Stimulated activated naive CD8-positive, alpha-beta T cell treated with anti-CD3 and anti-CD28 coated beads, Interleukin-15, amount 100 ng/mL, for 72 hours (primary cell): ENCODE measurements around the gene TMEM131L.
"Not testable (repeated sequence)": the region's sequence is repeated elsewhere in the genome, so short reads cannot be mapped to it uniquely, and the experiment has no call there.

Experiments used
- ATAC-seq: fragments of 150-1000 bp; cut with Tn5 transposase; 2 replicates; pipeline ENCODE4 v1.10.0; 2021; ENCODE audit warnings: mild to moderate bottlenecking, moderate library complexity
- DNase-seq, 2 donors: peaks; one replicate each; pipeline ENCODE4 v3.0.0; 2021 to 2022
- H3K27ac Mint-ChIP-seq, 2 donors: one replicate each; pipeline ENCODE4 v1.8.0; 2022; ENCODE audit warnings: mild to moderate bottlenecking in 2 of 2, mixed read lengths in 2 of 2, moderate library complexity in 2 of 2
- H3K27me3 Mint-ChIP-seq: one replicate; pipeline ENCODE4 v1.8.0; 2022; ENCODE audit warnings: mixed read lengths
- H3K4me1 Mint-ChIP-seq: one replicate; pipeline ENCODE4 v1.8.0; 2022; ENCODE audit warnings: mild to moderate bottlenecking, mixed read lengths
- H3K4me3 Mint-ChIP-seq, 2 donors: one replicate each; pipeline ENCODE4 v1.8.0; 2022; ENCODE audit warnings: mild to moderate bottlenecking in 2 of 2, mixed read lengths in 2 of 2, moderate library complexity in 1 of 2
- H3K9me3 Mint-ChIP-seq, 2 donors: one replicate each; pipeline ENCODE4 v1.8.0; 2022; ENCODE audit warnings: mixed read lengths in 2 of 2

The TMEM131L gene

GRCh38 chr4:153543351-153543750 lies 77.2 kb downstream of the TMEM131L start:
- no peak overlapping the region for H3K27ac Mint-ChIP-seq
- no peaks in the 10 kb centered on the region for H3K27me3 Mint-ChIP-seq
- H3K4me3 Mint-ChIP-seq = no peak overlapping the region
- ATAC-seq (no peak), DNase-seq (no peak)
- peaks cover 78% of the 10 kb centered on the region for H3K4me1 Mint-ChIP-seq
- no peaks in the 10 kb centered on the region for H3K9me3 Mint-ChIP-seq

- Mint-ChIP-seq H3K4me3 (no peak overlapping the region), H3K4me1 (peaks cover 70% of the 10 kb centered on the region), H3K9me3 (no peaks in the 10 kb centered on the region), H3K27me3 (no peaks in the 10 kb centered on the region), H3K27ac (no peak overlapping the region)
- DNase-seq (no peak), ATAC-seq (no peak)
Measured at GRCh38 chr4:153545822-153546221, 79.7 kb downstream of the TMEM131L start.

GRCh38 chr4:153546280-153546679 lies 80.1 kb downstream of the TMEM131L start:
- Mint-ChIP-seq H3K27ac (no peak overlapping the region), H3K4me1 (peaks cover 65% of the 10 kb centered on the region), H3K9me3 (no peaks in the 10 kb centered on the region), H3K27me3 (no peaks in the 10 kb centered on the region), H3K4me3 (no peak overlapping the region)
- ATAC-seq = no peak
- DNase-seq = no peak

GRCh38 chr4:153547520-153547919 lies 81.4 kb downstream of the TMEM131L start:
- no peak for ATAC-seq
- Mint-ChIP-seq H3K27me3 (no peaks in the 10 kb centered on the region), H3K27ac (no peak overlapping the region), H3K4me3 (no peak overlapping the region), H3K4me1 (peaks cover 53% of the 10 kb centered on the region), H3K9me3 (no peaks in the 10 kb centered on the region)
- DNase-seq = no peak

- H3K9me3 Mint-ChIP-seq, H3K4me3 Mint-ChIP-seq, ATAC-seq, H3K27me3 Mint-ChIP-seq, DNase-seq, H3K27ac Mint-ChIP-seq: not testable (repeated sequence)
- peaks cover 53% of the 10 kb centered on the region for H3K4me1 Mint-ChIP-seq
Measured at GRCh38 chr4:153548907-153549306, 82.7 kb downstream of the TMEM131L start.

GRCh38 chr4:153549405-153549804 lies 83.2 kb downstream of the TMEM131L start:
- no peak for DNase-seq
- peak; percentile 87 for ATAC-seq
- H3K4me3 Mint-ChIP-seq = no peak overlapping the region
- H3K27ac Mint-ChIP-seq = peak overlapping the region in 1 of 2 donors; percentile 47
- no peaks in the 10 kb centered on the region for H3K9me3 Mint-ChIP-seq
- H3K4me1 Mint-ChIP-seq = peaks cover 50% of the 10 kb centered on the region
- H3K27me3 Mint-ChIP-seq = no peaks in the 10 kb centered on the region

GRCh38 chr4:153553155-153553818 lies 87.1 kb downstream of the TMEM131L start:
- no peak overlapping the region for H3K27ac Mint-ChIP-seq
- no peaks in the 10 kb centered on the region for H3K9me3 Mint-ChIP-seq
- no peaks in the 10 kb centered on the region for H3K27me3 Mint-ChIP-seq
- peaks cover 39% of the 10 kb centered on the region for H3K4me1 Mint-ChIP-seq
- no peak for DNase-seq
- no peak for ATAC-seq
- H3K4me3 Mint-ChIP-seq = no peak overlapping the region

GRCh38 chr4:153553819-153554170 lies 87.6 kb downstream of the TMEM131L start:
- DNase-seq (no peak), ATAC-seq (no peak)
- peaks cover 34% of the 10 kb centered on the region for H3K4me1 Mint-ChIP-seq
- no peaks in the 10 kb centered on the region for H3K9me3 Mint-ChIP-seq
- H3K4me3 Mint-ChIP-seq = no peak overlapping the region
- no peak overlapping the region for H3K27ac Mint-ChIP-seq
- H3K27me3 Mint-ChIP-seq = no peaks in the 10 kb centered on the region

GRCh38 chr4:153555730-153556434 lies 89.7 kb downstream of the TMEM131L start:
- DNase-seq (no peak), ATAC-seq (no peak)
- Mint-ChIP-seq H3K27me3 (no peaks in the 10 kb centered on the region), H3K4me1 (peaks cover 43% of the 10 kb centered on the region), H3K4me3 (no peak overlapping the region), H3K27ac (no peak overlapping the region), H3K9me3 (peaks cover 5 to 13% of the 10 kb centered on the region in 2 donors)

GRCh38 chr4:153556435-153556815 lies 90.3 kb downstream of the TMEM131L start:
- no peak for ATAC-seq
- H3K9me3 Mint-ChIP-seq = peaks cover 11 to 13% of the 10 kb centered on the region in 2 donors
- no peak overlapping the region for H3K4me3 Mint-ChIP-seq
- H3K27ac Mint-ChIP-seq = no peak overlapping the region
- DNase-seq = no peak
- H3K4me1 Mint-ChIP-seq = peaks cover 46% of the 10 kb centered on the region
- H3K27me3 Mint-ChIP-seq = no peaks in the 10 kb centered on the region

GRCh38 chr4:153560908-153561307 lies 94.7 kb downstream of the TMEM131L start:
- ATAC-seq (peak; percentile 72), DNase-seq (no peak)
- peak overlapping the region in 1 of 2 donors; percentile 25 for H3K4me3 Mint-ChIP-seq
- peaks cover 53% of the 10 kb centered on the region for H3K4me1 Mint-ChIP-seq
- no peaks in the 10 kb centered on the region for H3K27me3 Mint-ChIP-seq
- peaks cover 13 to 14% of the 10 kb centered on the region in 2 donors for H3K9me3 Mint-ChIP-seq
- no peak overlapping the region for H3K27ac Mint-ChIP-seq

- ATAC-seq = no peak
- H3K4me1 Mint-ChIP-seq = peaks cover 66% of the 10 kb centered on the region
- no peak overlapping the region for H3K4me3 Mint-ChIP-seq
- no peaks in the 10 kb centered on the region for H3K27me3 Mint-ChIP-seq
- H3K27ac Mint-ChIP-seq = peak overlapping the region in 1 of 2 donors; percentile 69
- no peak for DNase-seq
- H3K9me3 Mint-ChIP-seq = peaks cover 10 to 14% of the 10 kb centered on the region in 2 donors
Measured at GRCh38 chr4:153564630-153565525, 98.7 kb downstream of the TMEM131L start.

GRCh38 chr4:153566631-153567150 lies 100.5 kb downstream of the TMEM131L start:
- no peak for ATAC-seq
- H3K27ac Mint-ChIP-seq = no peak overlapping the region
- peaks cover 0 to under 1% of the 10 kb centered on the region in 2 donors for H3K9me3 Mint-ChIP-seq
- no peaks in the 10 kb centered on the region for H3K27me3 Mint-ChIP-seq
- DNase-seq = no peak
- peaks cover 71% of the 10 kb centered on the region for H3K4me1 Mint-ChIP-seq
- no peak overlapping the region for H3K4me3 Mint-ChIP-seq

GRCh38 chr4:153567660-153568059 lies 101.5 kb downstream of the TMEM131L start:
- ATAC-seq = not testable (repeated sequence)
- peaks cover 74% of the 10 kb centered on the region for H3K4me1 Mint-ChIP-seq
- H3K27ac Mint-ChIP-seq = peak overlapping the region in 1 of 2 donors; percentile 58

GRCh38 chr4:153570228-153570973 lies 104.2 kb downstream of the TMEM131L start:
- Mint-ChIP-seq H3K27me3 (no peaks in the 10 kb centered on the region), H3K4me1 (peaks cover 91% of the 10 kb centered on the region), H3K4me3 (peak overlapping the region; percentile 53 to 71), H3K9me3 (no peaks in the 10 kb centered on the region), H3K27ac (peak overlapping the region; percentile 7 to 82)
- no peak for DNase-seq
- ATAC-seq = no peak

More at GRCh38 chr4:153567660-153568059, 101.5 kb downstream of the TMEM131L start:
- H3K9me3 Mint-ChIP-seq, H3K27me3 Mint-ChIP-seq, H3K4me3 Mint-ChIP-seq, DNase-seq: not testable (repeated sequence)
